Activated naive CD8-positive, alpha-beta T cell treated with anti-CD3 and anti-CD28 coated beads, Interleukin-2, amount 50 U/mL, for 16 hours (primary cell): ENCODE results near the gene NR2F1.
"Not testable (repeated sequence)": the region's sequence is repeated elsewhere in the genome, so short reads cannot be mapped to it uniquely, and the experiment has no call there.

Experiments
- DNase-seq: peaks from one replicate; pipeline ENCODE4 v3.0.0-alpha.2; 2020; ENCODE audit warnings: low read depth, low spot score

The NR2F1 gene

GRCh38 chr5:93582677-93583438, at the start of gene NR2F1:
NR2F1 (plus strand) TSS chr5:93583222; CDS start chr5:93585024, 1,802 bp downstream.
- DNase-seq, result no peak

GRCh38 chr5:93545872-93546271, 37.1 kb upstream of the NR2F1 start:
- DNase-seq, result no peak

DNA sequence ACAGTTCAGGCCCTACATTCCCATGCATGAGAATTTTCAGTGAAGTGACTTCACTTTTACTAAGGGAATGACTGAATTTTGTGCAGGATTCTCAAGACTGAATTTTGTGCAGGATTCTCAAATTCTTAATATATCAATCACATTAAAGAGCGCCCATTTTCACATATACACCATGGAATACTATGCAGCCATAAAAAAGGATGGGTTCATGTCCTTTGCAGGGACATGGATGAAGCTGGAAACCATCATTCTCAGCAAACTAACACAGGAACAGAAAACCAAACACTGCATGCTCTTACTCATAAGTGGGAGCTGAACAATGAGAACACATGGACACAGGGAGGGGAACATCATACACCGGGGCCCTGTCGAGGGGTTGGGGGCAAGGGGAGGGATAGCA, 33.4 kb upstream of the NR2F1 start:
- DNase-seq, result not testable (repeated sequence)

DNA sequence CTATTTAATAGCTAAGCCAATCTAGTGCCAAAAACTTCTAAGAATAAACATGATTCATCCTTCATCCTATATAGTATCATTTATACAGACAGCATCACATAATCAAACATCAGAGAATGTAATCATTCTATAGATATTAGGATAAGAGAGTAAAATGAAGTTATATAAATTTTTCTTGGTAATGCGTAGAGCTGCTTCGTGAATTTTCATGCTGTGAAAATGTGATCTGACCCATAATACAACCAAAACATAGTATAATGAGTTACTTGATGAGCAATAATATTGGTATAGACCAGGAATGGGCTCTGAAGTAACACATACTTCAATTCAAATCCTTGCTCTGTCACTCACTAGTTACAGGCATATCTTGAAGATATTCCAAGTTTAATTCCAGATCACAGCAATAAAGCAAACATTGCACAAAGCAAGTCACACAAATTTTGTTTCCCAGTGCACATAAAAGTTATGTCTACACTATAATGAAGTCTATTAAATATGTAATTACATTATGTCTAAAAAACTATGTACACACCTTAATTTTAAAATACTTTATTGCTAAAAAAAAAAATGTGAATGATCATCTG, 25.9 kb upstream of the NR2F1 start:
- DNase-seq, result no peak

DNA sequence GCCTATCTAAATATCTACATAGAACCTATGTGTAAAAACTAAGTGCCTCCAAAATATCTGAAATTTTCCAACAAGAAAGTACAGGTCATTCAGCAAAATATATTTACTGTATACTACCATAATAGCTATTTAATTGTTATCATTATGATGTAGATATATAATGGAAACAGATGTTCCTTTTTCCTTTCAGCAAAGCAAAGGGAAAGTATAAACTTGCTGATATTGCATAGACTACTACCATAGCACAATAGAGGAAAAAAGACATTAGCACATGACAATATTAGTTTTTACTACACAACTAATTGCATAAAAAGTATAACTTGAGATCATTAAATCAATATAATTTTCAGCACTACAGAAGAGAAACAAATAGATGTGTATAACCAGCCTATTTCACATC, 16.9 kb upstream of the NR2F1 start:
- DNase-seq, result no peak

DNA sequence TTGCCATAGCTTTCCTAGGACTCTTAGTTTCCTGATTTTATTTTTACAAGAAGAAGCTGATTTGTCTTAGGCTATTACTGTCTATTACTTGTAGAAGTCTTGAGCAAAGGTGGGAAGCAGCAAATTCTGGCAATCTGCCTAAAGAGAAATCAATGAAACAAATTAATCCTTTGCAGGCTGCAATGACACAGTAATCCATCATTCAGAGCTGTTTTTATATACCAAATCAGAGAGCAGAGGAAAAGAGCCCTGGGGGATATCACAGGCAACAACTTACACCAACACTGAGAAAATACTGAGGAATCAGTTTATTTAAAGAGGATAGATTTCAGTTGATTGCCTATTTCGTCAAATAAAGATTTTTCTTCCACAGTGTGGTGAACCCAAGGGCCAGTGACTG, 15.6 kb upstream of the NR2F1 start:
- DNase-seq, result no peak

- no peak for DNase-seq
Measured at GRCh38 chr5:93569300-93570160, 13.5 kb upstream of the NR2F1 start.

GRCh38 chr5:93570294-93571113, 12.5 kb upstream of the NR2F1 start:
- DNase-seq, result no peak

DNA sequence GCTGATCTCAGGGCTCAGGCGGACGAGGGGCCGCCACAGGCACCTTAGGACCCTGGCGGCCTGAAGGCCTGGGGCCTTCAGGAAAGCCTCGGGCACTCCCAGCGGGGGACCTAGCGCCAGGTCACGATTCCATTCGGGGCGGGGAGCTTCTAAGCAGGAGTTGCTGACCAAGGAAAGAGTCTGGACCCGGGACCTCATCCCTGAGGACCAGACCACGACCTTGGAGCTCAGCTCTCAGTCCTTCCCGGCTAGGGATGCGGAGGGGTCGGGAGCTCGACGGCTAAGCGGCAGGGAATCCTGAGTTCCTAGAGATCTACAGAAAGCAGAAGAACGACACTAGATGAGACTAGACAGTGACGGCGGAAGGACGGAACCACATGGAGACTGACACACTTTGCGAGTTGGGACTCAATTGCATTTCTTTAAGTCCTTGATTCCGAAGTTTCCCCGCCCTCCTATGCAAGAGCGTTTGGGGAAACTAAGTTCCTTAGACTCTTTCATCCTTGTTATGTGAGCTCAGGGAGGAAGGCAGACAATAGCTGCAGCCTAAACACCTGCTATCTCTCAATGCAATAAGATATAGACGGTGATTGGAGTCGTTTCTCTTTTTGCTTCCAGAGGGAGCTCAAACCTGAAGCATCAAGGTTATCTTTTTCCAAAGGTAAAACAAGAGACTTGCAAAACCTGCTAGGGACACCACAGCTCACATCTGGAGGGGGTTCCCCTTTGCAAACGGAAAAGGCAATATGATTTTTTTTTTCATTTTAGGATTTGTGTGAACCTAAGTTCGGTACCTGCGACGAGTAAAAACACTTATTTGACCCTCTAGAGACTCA, 11.7 kb upstream of the NR2F1 start:
- no peak for DNase-seq

DNA sequence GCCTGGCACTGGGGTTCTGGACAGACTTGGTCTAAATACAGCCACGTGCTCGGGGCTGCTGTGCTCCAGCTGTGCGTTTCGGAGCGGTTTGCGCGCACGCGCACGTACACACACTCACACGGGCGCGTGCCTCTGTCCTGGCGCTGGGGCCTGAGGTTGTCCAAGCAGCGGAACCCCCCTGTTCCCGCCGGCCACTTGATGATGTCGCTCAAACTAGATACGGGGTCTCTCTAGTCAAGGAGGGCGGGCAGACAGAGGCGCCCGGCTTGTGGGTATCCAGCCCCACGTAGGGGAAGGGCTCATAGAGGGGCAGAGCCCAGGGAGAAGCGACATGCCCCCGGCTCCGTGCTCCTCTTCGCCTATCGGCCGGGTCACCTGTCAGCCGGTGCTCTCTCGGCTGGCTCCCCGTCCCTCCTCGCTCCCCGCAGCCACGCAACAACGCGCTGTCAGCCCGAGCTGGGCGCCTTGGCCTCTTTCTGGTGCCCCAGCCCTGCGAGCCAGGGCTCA, 10.9 kb upstream of the NR2F1 start:
- no peak for DNase-seq

GRCh38 chr5:93572608-93573353, 10.2 kb upstream of the NR2F1 start:
- no peak for DNase-seq

GRCh38 chr5:93573354-93574351, 9.4 kb upstream of the NR2F1 start:
- no peak for DNase-seq

DNA sequence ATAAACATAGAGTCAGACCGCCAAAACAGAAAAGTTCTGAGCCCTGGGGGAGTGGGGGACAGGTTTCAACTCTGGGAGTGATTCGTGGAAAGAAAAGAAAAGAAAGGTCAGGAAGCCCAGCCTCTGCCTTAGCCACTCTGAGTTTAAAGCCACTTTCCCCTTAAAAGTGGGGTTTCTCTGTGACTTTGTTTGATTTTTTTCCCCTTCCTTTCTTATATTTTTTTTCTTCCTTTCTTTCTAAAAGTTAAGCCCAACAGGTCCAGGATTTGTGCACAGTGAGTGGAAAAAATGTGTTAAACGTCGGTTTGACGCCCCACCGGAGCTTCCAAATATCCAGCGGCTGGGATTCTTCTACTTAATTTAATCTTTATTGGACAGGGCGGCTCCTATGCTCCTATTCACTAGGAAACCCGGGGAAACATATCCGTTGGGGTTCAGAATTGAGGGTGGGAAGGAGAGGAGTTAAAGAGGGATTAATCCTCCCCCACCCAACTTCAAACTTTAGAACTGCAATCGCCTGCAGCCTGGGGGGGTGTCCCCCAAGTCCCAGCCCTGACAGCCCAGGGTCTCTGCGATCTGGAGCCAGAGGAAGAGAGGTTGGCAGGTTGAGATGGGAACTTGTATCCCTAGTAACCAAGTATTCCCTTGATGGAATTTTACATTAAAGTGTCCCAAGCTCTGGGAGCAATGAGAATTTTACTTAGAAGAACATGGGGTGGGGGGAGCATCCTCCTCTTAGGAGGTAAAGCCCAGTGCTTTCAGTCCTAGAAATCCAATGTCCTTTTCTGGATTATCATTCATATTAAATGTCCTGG, 8.3 kb upstream of the NR2F1 start:
- DNase-seq, result no peak

DNA sequence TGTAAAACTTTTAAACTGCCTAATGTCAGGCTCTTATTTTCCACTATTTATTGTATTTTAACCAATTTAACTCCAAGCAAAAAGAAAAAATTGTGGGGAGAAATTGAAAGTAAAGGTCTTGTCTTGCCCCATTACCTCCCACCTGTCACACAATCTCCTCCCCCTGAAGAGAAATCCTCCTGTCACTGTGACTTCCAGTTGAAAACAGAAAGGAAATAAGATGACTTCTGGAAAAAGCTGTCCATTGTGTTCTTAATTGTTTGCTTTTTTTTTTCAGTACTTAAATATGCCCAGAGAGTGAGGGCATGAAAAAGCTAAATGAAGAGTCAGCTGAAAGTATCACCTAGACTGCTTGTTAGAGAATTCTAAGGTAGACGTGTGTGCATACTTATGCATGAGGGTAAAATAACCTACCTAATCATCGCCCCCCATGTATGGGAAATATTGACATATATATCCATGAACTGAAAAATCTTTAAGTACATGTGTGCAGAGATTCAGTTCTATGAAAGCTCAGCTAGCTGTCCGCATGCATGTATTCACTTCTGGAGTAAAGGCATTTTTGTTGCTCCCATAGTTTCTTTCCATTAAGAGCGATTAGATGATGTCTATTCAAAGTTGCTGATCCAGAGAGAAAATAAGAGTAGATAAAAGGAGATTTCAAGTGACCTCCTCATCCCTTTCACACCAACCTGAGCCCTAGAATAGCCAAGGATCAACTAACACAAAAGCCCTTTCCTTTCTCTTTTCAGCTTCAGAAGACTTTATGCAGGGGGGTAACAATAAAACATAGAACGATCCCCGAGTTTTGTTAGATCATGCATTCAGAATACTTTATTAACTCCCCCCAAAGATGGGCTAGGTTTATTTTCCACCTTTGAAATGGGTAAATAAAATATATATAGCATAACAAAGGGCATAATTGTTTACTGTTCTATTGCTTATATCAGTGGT, 7.3 kb upstream of the NR2F1 start:
- no peak for DNase-seq

GRCh38 chr5:93576994-93577853, 5.8 kb upstream of the NR2F1 start:
- DNase-seq, result no peak
